Endometrium (tissue), 2 donors: ENCODE measurements around the gene ASIC5.
"Not testable (repeated sequence)": the region's sequence is repeated elsewhere in the genome, so short reads cannot be mapped to it uniquely, and the experiment has no call there.

ENCODE experiments used
- FAIRE-seq: peaks from 2 replicates; lab custom pipeline; 2012; peaks lifted over from hg19 to GRCh38; lab: Jason Lieb, UNC
- donor health status: control.
- donor health status: control.

ASIC5 gene

DNA sequence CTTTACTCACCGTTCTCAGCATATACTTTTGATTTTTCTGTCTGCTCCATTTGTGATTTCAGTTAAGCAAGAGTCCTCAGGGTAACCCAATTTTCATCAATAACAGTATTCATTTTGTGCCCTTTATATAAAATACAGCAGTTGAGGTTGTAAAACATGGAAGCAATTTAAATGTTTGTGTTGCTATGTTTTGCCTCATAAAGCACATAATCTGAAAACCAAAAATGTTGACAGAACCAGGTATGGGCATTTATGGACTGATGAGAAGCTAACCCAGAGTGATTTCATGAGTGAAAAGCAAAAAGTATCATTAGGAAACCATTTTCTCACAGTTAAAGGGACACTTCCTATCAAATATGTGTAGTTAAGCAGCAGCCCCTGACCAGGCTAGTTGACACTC, at the start of gene ASIC5:
Gene ASIC5, minus strand, starts transcription at position 101 of the 400 bp plus-strand sequence. Its CDS starts 51 bp downstream, at position 50.
- no peak for FAIRE-seq

- peak; percentile 93 for FAIRE-seq
Observed at GRCh38 chr4:155914782-155915181, 48.7 kb upstream of the ASIC5 start.

DNA sequence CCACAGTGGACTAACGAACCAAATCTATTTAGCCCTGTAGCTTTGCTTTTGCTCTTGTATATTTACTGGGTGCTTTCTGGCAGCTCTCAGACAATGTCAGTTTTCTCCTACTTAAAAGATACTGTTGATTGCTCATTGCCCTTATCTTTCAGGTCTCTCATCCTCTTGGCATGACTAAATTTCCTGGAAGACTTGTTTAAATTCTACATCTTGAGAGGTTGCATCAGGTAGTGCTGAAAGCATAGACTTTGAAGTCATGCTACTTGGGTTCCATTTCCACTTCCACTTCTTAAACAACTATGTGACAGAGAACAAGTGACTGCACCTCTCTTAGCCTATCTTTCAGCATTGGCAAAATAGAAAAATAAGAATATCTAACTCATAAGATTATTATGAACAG, 45.8 kb upstream of the ASIC5 start:
- no peak for FAIRE-seq

DNA sequence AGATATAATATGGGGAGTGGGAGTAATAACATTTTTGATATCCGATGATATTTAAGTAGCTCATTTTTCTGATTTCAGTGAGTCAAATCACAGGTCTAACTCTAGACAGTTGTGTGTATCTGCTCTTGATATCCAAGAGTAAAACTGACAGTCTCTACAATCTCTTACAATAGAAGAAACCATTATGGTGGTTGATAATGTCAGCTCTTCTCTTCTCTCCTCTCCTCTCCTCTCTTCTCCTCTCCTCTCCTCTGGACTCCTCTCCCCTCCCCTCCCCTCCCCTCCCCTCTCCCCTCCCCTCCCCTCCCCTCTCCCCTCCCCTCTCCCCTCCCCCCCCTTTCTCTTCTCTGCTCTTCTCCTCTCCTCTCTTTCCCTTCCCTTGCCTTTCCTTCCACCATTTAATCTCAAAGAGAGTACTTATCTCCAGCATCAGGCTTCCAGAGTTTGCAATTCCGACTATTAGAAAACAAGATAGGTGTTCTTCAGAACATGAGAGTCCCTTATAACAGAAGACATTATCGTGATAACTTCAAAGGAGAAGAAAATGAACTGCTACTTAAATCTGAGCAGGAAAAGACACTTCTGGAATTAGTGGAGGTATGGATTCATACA, 43.6 kb upstream of the ASIC5 start:
- no peak for FAIRE-seq

DNA sequence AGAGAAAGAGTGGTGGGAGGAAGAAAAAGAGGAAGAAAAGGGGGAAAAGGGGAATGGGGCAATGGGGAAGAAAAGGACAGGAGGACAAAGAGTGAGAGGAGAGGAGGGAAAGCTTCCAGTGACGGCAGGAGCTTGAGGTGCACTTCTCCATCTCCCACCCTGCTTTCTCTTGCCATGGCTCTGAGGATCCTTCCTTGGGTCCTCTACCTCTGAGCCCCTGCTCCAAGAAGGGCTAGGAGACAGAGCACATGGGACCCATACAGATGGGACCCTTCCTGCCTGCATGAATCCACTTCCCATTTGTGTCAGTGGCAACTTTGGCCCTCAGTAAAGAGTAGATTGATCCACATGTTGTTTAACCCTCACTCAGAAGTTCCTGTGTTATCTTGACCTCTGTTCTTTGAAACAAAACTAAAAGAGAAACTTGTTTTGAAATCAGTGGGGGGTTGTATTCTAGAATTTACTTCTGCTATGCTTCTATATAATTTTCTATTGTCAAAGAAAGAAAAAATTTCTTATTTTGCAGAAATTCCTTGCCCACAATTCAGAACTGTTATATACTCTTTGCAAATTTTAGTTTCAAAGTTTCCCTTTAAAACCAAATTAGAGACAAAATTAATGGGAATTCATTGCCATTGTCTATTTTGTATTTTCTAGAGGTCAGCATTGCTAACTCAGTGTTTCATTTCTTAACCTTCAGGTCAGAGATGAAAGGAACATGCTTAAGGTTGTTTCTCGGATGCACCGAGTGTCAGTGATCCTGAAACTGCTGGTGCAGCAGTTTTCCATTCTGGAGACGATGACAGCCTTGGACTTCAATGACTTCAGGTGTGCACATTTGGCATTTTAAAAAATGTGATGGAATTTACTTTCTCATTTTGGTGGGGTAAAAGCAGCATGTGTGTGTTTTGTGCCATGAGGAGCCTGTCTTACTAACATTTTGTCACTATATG, 42.4 kb upstream of the ASIC5 start:
- FAIRE-seq: no peak

DNA sequence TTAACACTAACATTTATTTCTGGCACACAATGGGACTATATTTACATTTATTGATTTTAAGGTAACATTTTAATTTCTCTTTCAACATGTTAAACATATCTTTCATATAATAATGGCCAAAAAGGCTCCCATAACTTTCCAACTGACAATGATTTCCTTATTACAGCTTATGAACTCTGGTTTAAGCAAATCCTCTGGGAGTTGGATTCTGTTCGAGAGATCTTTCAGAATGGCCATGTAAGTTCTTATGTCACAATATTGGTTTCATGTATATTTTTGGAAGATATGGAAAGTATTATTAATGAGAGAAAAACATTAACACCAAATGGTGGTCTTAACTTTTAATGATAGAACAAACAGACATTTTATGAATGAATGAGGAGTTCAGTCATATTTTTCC, 41.5 kb upstream of the ASIC5 start:
- no peak for FAIRE-seq

DNA sequence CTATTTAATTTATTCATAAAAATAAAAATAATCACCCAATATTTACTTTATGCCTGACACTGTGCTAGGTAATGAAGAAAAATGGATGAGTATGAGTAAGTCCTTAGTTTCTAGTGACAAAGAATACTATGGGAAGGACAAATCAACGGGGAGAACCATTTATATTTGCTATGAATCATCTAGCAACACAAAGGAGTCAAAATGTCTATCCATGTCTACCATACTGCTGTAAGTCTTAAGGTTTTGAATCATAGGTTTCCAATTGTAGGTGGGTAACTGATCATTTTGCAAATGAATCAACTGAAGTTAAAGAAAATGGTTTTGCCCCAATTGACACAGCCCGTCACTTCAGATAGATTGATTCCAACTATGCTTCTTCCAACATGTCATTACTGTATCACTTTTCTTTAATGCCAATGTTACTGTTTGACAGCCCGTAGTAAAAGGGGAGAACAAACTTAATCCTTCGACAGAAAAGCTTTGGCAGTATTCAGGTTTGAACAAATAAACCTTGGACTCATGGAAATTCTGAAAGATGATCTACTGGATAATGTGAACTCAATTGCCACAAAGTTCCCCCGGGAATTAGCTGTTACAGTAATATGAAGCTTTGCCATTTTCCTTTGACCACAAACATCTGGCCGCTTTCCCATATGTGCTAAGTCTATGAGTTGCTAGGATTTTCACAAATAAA, 40.6 kb upstream of the ASIC5 start:
- FAIRE-seq: peak; percentile 53

GRCh38 chr4:155904331-155904730, 38.3 kb upstream of the ASIC5 start:
- FAIRE-seq: no peak

- FAIRE-seq: no peak
Observed at GRCh38 chr4:155903453-155903852, 37.4 kb upstream of the ASIC5 start, which contains the start of gene TDO2. TDO2 (plus strand) TSS chr4:155903696; CDS start chr4:155903759, 63 bp downstream.

DNA sequence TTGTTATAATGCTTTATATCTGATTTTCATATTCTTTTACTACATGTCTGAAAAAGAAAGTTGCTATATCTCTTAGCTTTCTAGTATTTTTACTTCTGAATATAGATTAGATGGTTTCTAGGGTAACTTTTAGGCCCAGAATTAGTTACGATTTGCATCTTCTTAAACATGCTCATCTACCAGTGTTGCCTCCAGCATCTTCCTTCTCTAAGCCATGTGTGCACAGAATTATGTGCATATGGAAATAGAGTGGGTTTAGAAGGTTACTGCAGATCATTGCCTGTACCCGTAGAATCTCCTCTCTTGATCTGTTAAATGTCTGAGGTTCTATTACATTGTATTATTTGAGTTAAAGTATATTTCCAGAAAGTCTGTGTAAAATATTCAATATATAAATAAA, 34.9 kb upstream of the ASIC5 start:
- FAIRE-seq: no peak

GRCh38 chr4:155900381-155900780, 34.3 kb upstream of the ASIC5 start:
- FAIRE-seq: no peak

DNA sequence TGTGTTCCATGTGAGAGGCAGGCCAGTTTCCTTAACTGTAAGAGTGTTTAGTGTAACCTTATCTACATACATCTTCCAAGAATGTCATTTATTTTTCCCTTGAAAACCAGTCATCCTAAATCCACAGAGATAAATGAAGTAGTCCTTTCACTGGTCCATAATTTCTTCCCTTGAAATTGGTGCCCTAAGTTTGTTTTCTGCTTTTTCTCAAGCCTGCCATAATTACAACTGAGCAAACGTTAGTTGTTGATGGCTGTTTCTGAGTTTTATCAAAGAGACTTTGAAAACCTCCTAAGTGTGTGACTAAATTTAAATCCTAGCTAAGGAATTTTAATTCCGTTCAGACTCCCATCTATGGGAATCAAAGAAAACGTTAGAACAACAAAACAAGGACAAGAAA, 33.8 kb upstream of the ASIC5 start:
- FAIRE-seq: no peak

- FAIRE-seq: not testable (repeated sequence)
Observed at GRCh38 chr4:155898371-155898770, 32.3 kb upstream of the ASIC5 start.

DNA sequence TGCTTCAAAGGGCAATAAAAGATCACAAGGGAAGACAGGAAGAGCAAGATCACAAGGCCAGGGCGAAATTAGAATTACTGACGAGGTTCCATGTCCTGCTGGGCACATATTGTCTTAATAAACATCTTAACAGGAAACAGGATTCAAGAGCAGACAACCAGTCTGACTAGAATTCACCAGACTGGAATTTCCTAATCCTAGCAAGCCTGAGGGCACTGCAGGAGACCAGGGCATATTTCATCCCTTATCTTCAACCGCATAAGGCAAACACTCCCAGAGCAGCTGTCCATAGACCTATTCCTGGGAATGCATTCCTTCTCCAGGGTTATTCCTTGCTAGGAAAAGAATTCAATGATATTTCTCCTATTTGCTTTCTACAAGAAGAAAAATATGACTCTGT, 25.0 kb upstream of the ASIC5 start:
- FAIRE-seq: no peak

GRCh38 chr4:155889946-155890345, 23.9 kb upstream of the ASIC5 start:
- FAIRE-seq: no peak

- no peak for FAIRE-seq
Observed at GRCh38 chr4:155889031-155889793, 23.1 kb upstream of the ASIC5 start.

- no peak for FAIRE-seq
Observed at GRCh38 chr4:155887847-155888570, 21.9 kb upstream of the ASIC5 start.

DNA sequence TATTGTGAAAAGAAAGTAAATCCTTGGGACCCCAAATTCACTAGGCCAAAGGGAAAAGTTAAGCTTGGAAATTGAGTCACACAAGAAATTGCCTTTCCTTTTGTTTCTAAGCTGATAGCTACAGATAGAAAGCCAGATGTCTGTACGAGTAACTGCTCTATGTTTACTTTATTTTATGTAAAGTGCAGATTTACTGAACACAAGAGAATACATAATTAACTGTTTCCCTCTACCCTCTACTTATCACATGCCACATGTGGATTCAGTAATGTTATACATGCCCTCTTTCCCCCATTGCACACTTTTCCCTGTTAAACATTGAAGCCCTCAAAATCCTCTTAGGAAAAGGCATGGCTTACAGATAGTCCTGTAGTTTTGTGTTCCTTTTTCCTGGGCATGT, 21.0 kb upstream of the ASIC5 start:
- FAIRE-seq: no peak

GRCh38 chr4:155885666-155886065, 19.6 kb upstream of the ASIC5 start:
- FAIRE-seq: no peak

DNA sequence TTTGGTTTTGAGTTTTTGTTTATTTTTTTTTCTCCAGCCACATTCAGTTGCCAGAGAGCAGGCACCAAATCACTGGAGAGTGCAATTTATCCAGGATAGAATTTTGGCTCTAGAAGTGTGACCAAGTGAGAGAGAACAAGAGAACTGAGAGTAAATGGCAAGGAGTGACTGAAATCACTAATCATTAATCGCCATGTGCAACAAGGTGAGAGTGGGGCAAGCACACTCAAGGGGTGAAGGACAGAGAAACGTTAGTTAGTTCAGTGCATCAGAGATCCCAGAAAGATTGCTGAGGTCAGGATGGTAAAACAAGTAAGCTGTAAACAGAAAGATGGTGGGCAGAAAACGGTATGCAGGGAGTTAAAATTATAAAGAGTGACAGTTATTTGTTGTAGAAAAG, 17.8 kb upstream of the ASIC5 start:
- no peak for FAIRE-seq

- FAIRE-seq: no peak
Observed at GRCh38 chr4:155881555-155881954, 15.5 kb upstream of the ASIC5 start.
